Measurements from ENCODE around the gene CCDC34. TPM values are rescaled to one million over a fixed set of nuclear protein-coding genes. Genes with fewer than 3 reads are reported as not detected.

CCDC34 gene
- total and polyA plus RNA-seq, 2 experiments from 2014 or later: 10.1 to 56.0 TPM

GRCh38 chr11:27297616-27298015 lies 65.4 kb downstream of the CCDC34 start:
- Histone ChIP-seq H3K4me2 (no peak overlapping the region), H3K4me3 (no peak overlapping the region), H3F3A (replicated peaks; ENCODE audit: low read depth) (no peaks in the 10 kb centered on the region), H3K4me1 (ENCODE audit: insufficient read depth) (no peaks in the 10 kb centered on the region), H3K27ac (ENCODE audit: low read depth) (no peak overlapping the region), H3K27me3 (ENCODE audit: insufficient read depth) (no peaks in the 10 kb centered on the region), H3K79me2 (replicated peaks; ENCODE audit: insufficient read depth) (no peaks in the 10 kb centered on the region), H2AFZ (no peak overlapping the region), H4K20me1 (replicated peaks; ENCODE audit: insufficient read depth) (no peaks in the 10 kb centered on the region), H3K9me2 (ENCODE audit: insufficient read depth) (no peaks in the 10 kb centered on the region), H3K36me3 (ENCODE audit: insufficient read depth) (0 out of 2 replicates have a peak, but pooled peaks cover 4% of the 10 kb centered on the region)
- peaks cover 7% of the 10 kb centered on the region for H3K9me3 Mint-ChIP-seq
- H3K27me3 Mint-ChIP-seq (ENCODE audit: insufficient read depth, low read depth, poor library complexity): no peaks in the 10 kb centered on the region
- DNase-seq (ENCODE audit: low spot score) (no peak), ATAC-seq (no peak)
- H3K4me3 Mint-ChIP-seq: no peak overlapping the region
- peaks cover 5% of the 10 kb centered on the region; the same call in 2 of the 3 replicates for H3K36me3 Mint-ChIP-seq (ENCODE audit: low read depth)
- TF ChIP-seq ZNF331 (CRISPR knock-in tag; IDR thresholded peaks at IDR 0.05; ENCODE audit: low read depth) (no peak), EZH2 (IDR thresholded peaks at IDR 0.05; ENCODE audit: low read depth, unreplicated experiment) (no peak), ZNF114 (CRISPR knock-in tag; IDR thresholded peaks at IDR 0.05) (no peak), CREB1 (CRISPR knock-in tag; IDR thresholded peaks at IDR 0.05; ENCODE audit: low read depth) (no peak), POLR2AphosphoS5 (IDR thresholded peaks at IDR 0.05; ENCODE audit: low read depth) (no peak), EZH2phosphoT487 (IDR thresholded peaks at IDR 0.05; ENCODE audit: unreplicated experiment) (no peak)
- TF ChIP-seq, protein P1, sequence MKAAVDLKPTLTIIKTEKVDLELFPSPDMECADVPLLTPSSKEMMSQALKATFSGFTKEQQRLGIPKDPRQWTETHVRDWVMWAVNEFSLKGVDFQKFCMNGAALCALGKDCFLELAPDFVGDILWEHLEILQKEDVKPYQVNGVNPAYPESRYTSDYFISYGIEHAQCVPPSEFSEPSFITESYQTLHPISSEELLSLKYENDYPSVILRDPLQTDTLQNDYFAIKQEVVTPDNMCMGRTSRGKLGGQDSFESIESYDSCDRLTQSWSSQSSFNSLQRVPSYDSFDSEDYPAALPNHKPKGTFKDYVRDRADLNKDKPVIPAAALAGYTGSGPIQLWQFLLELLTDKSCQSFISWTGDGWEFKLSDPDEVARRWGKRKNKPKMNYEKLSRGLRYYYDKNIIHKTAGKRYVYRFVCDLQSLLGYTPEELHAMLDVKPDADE (IDR thresholded peaks at IDR 0.05): no peak
- TF ChIP-seq, protein P2, sequence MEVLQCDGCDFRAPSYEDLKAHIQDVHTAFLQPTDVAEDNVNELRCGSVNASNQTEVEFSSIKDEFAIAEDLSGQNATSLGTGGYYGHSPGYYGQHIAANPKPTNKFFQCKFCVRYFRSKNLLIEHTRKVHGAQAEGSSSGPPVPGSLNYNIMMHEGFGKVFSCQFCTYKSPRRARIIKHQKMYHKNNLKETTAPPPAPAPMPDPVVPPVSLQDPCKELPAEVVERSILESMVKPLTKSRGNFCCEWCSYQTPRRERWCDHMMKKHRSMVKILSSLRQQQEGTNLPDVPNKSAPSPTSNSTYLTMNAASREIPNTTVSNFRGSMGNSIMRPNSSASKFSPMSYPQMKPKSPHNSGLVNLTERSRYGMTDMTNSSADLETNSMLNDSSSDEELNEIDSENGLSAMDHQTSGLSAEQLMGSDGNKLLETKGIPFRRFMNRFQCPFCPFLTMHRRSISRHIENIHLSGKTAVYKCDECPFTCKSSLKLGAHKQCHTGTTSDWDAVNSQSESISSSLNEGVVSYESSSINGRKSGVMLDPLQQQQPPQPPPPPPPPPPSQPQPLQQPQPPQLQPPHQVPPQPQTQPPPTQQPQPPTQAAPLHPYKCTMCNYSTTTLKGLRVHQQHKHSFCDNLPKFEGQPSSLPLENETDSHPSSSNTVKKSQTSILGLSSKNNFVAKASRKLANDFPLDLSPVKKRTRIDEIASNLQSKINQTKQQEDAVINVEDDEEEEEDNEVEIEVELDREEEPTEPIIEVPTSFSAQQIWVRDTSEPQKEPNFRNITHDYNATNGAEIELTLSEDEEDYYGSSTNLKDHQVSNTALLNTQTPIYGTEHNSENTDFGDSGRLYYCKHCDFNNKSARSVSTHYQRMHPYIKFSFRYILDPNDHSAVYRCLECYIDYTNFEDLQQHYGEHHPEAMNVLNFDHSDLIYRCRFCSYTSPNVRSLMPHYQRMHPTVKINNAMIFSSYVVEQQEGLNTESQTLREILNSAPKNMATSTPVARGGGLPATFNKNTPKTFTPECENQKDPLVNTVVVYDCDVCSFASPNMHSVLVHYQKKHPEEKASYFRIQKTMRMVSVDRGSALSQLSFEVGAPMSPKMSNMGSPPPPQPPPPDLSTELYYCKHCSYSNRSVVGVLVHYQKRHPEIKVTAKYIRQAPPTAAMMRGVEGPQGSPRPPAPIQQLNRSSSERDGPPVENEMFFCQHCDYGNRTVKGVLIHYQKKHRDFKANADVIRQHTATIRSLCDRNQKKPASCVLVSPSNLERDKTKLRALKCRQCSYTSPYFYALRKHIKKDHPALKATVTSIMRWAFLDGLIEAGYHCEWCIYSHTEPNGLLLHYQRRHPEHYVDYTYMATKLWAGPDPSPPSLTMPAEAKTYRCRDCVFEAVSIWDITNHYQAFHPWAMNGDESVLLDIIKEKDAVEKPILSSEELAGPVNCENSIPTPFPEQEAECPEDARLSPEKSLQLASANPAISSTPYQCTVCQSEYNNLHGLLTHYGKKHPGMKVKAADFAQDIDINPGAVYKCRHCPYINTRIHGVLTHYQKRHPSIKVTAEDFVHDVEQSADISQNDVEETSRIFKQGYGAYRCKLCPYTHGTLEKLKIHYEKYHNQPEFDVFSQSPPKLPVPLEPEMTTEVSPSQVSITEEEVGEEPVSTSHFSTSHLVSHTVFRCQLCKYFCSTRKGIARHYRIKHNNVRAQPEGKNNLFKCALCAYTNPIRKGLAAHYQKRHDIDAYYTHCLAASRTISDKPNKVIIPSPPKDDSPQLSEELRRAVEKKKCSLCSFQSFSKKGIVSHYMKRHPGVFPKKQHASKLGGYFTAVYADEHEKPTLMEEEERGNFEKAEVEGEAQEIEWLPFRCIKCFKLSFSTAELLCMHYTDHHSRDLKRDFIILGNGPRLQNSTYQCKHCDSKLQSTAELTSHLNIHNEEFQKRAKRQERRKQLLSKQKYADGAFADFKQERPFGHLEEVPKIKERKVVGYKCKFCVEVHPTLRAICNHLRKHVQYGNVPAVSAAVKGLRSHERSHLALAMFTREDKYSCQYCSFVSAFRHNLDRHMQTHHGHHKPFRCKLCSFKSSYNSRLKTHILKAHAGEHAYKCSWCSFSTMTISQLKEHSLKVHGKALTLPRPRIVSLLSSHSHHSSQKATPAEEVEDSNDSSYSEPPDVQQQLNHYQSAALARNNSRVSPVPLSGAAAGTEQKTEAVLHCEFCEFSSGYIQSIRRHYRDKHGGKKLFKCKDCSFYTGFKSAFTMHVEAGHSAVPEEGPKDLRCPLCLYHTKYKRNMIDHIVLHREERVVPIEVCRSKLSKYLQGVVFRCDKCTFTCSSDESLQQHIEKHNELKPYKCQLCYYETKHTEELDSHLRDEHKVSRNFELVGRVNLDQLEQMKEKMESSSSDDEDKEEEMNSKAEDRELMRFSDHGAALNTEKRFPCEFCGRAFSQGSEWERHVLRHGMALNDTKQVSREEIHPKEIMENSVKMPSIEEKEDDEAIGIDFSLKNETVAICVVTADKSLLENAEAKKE (CRISPR knock-in tag; IDR thresholded peaks at IDR 0.05): no peak
- TF ChIP-seq, protein P3, sequence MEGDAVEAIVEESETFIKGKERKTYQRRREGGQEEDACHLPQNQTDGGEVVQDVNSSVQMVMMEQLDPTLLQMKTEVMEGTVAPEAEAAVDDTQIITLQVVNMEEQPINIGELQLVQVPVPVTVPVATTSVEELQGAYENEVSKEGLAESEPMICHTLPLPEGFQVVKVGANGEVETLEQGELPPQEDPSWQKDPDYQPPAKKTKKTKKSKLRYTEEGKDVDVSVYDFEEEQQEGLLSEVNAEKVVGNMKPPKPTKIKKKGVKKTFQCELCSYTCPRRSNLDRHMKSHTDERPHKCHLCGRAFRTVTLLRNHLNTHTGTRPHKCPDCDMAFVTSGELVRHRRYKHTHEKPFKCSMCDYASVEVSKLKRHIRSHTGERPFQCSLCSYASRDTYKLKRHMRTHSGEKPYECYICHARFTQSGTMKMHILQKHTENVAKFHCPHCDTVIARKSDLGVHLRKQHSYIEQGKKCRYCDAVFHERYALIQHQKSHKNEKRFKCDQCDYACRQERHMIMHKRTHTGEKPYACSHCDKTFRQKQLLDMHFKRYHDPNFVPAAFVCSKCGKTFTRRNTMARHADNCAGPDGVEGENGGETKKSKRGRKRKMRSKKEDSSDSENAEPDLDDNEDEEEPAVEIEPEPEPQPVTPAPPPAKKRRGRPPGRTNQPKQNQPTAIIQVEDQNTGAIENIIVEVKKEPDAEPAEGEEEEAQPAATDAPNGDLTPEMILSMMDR (conservative IDR thresholded peaks at IDR 0.05; ENCODE audit: low read depth in 2 of 2): no peak
- H3K27ac Mint-ChIP-seq: no peak overlapping the region
- peaks cover 3% of the 10 kb centered on the region; the same call in 1 of the 3 replicates for H3K4me1 Mint-ChIP-seq

Data from GM23338 (cell line).